Measurements from ENCODE around the gene ARL6IP4.

Gene ARL6IP4

GRCh38 chr12:122943196-122943595 is 37.3 kb upstream of the ARL6IP4 start:
- H3K36me3 ChIP-seq (replicated peaks; ENCODE audit: insufficient read depth, low read length), result no peaks in the 10 kb centered on the region
- no peak overlapping the region for H2AFZ ChIP-seq (ENCODE audit: low read length)
- H3K9me3 ChIP-seq (replicated peaks; ENCODE audit: insufficient read depth, low read length), result no peaks in the 10 kb centered on the region
- no peak overlapping the region for H3K9ac ChIP-seq (ENCODE audit: low read length)
- 0 out of 2 replicates have a peak, but pooled peaks cover 1% of the 10 kb centered on the region for H3F3A ChIP-seq (ENCODE audit: insufficient read depth, low read length)
- no peak overlapping the region for H3K4me3 ChIP-seq (ENCODE audit: low read length)
- TF ChIP-seq EZH2phosphoT487 (IDR thresholded peaks at IDR 0.05; ENCODE audit: low read length) (no peak), CTCF (IDR thresholded peaks at IDR 0.05; ENCODE audit: low read length) (no peak), EZH2 (optimal IDR thresholded peaks at IDR 0.05; ENCODE audit: low read depth, low read length) (no peak)
- H3K4me2 ChIP-seq (ENCODE audit: low read depth, low read length), result no peak overlapping the region
- H3K27ac ChIP-seq (ENCODE audit: low read length), result no peak overlapping the region
- no peaks in the 10 kb centered on the region for H3K79me2 ChIP-seq (ENCODE audit: low read length)
- H4K20me1 ChIP-seq (ENCODE audit: insufficient read depth, low read length), result no peaks in the 10 kb centered on the region
- no peaks in the 10 kb centered on the region for H3K27me3 ChIP-seq (replicated peaks; ENCODE audit: insufficient read depth, low read length)
- DNase-seq, result no peak
- H3K4me1 ChIP-seq (ENCODE audit: low read length), result peaks cover 1% of the 10 kb centered on the region; the same call in 1 of the 2 replicates
- no peaks in the 10 kb centered on the region for H3K9me2 ChIP-seq (replicated peaks; ENCODE audit: insufficient read depth, low read length)

GRCh38 chr12:122944605-122945592 is 35.6 kb upstream of the ARL6IP4 start:
- Histone ChIP-seq H3K27ac (ENCODE audit: low read length) (no peak overlapping the region), H3K9ac (ENCODE audit: low read length) (no peak overlapping the region), H3K9me2 (replicated peaks; ENCODE audit: insufficient read depth, low read length) (no peaks in the 10 kb centered on the region), H3K9me3 (replicated peaks; ENCODE audit: insufficient read depth, low read length) (no peaks in the 10 kb centered on the region), H3K4me1 (ENCODE audit: low read length) (no peaks in the 10 kb centered on the region), H3K4me3 (ENCODE audit: low read length) (no peak overlapping the region), H2AFZ (ENCODE audit: low read length) (no peak overlapping the region), H3F3A (ENCODE audit: insufficient read depth, low read length) (no peaks in the 10 kb centered on the region), H3K79me2 (ENCODE audit: low read length) (no peaks in the 10 kb centered on the region), H3K27me3 (replicated peaks; ENCODE audit: insufficient read depth, low read length) (no peaks in the 10 kb centered on the region), H3K4me2 (ENCODE audit: low read depth, low read length) (no peak overlapping the region), H3K36me3 (replicated peaks; ENCODE audit: insufficient read depth, low read length) (no peaks in the 10 kb centered on the region), H4K20me1 (ENCODE audit: insufficient read depth, low read length) (no peaks in the 10 kb centered on the region)
- DNase-seq, result no peak
- TF ChIP-seq EZH2 (optimal IDR thresholded peaks at IDR 0.05; ENCODE audit: low read depth, low read length), result no peak
- TF ChIP-seq EZH2phosphoT487 (IDR thresholded peaks at IDR 0.05; ENCODE audit: low read length), result no peak
- no peak for TF ChIP-seq CTCF (IDR thresholded peaks at IDR 0.05; ENCODE audit: low read length)

DNA sequence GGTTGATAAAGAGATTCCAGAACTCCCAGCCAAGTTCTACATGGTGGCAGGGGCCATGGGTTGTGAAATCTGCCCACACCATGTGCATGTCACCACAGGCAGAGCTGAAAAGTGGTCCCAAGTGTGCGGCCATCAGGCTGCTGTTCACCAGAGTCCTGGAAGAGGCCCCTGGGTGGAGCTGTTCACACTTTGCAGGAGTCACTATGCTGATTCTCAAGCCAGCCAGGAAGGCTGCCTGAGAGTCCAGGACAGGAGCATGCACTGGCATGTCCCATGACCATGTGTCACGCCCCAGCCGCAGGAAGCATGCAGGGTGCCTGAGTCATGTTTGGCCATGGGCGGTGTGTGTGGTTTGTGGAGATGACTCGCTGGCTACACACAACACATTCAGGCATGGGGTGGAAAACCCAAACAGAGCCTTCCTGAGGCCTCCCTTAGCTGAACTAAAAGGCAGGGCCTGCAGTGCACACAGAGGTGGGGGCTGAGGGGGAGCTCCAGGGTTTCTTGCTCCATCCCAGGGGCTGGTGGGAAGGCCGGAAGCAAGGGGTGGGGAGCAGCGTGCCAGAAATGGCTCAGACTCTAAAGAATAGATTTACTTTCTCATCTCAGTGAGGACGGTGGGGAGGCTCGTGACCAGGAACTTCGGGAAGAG is 33.7 kb upstream of the ARL6IP4 start:
- no peak for DNase-seq
- Histone ChIP-seq H3K27me3 (replicated peaks; ENCODE audit: insufficient read depth, low read length) (no peaks in the 10 kb centered on the region), H3K4me3 (ENCODE audit: low read length) (no peak overlapping the region), H3K27ac (ENCODE audit: low read length) (no peak overlapping the region), H3K4me1 (ENCODE audit: low read length) (no peaks in the 10 kb centered on the region), H3K4me2 (ENCODE audit: low read depth, low read length) (no peak overlapping the region), H2AFZ (ENCODE audit: low read length) (no peak overlapping the region), H3F3A (ENCODE audit: insufficient read depth, low read length) (no peaks in the 10 kb centered on the region), H3K79me2 (ENCODE audit: low read length) (no peaks in the 10 kb centered on the region), H3K9ac (ENCODE audit: low read length) (no peak overlapping the region), H3K9me3 (replicated peaks; ENCODE audit: insufficient read depth, low read length) (no peaks in the 10 kb centered on the region), H3K9me2 (replicated peaks; ENCODE audit: insufficient read depth, low read length) (no peaks in the 10 kb centered on the region), H4K20me1 (ENCODE audit: insufficient read depth, low read length) (no peaks in the 10 kb centered on the region), H3K36me3 (replicated peaks; ENCODE audit: insufficient read depth, low read length) (no peaks in the 10 kb centered on the region)
- TF ChIP-seq EZH2 (optimal IDR thresholded peaks at IDR 0.05; ENCODE audit: low read depth, low read length) (no peak), EZH2phosphoT487 (IDR thresholded peaks at IDR 0.05; ENCODE audit: low read length) (no peak), CTCF (IDR thresholded peaks at IDR 0.05; ENCODE audit: low read length) (no peak)

All from MM.1S (cell line).